Activated CD4-positive, alpha-beta T cell treated with anti-CD3 and anti-CD28 coated beads, Interleukin-2, amount 10 ng/mL, durations not matched to agents 24 days and 14 days (primary cell): ENCODE measurements around the gene PCYT1B. TPM values are rescaled to one million over a fixed set of nuclear protein-coding genes. Genes with fewer than 3 reads are reported as not detected.

Source experiments
- DNase-seq: peaks from one replicate; pipeline ENCODE4 v3.0.0; 2022
- H3K27ac Mint-ChIP-seq: one replicate; pipeline ENCODE4 v1.8.0; 2022; ENCODE audit warnings: mild to moderate bottlenecking, mixed read lengths
- H3K27me3 Mint-ChIP-seq: one replicate; pipeline ENCODE4 v1.8.0; 2022; ENCODE audit warnings: mixed read lengths
- H3K36me3 Mint-ChIP-seq: one replicate; pipeline ENCODE4 v1.8.0; 2022; ENCODE audit warnings: low read depth, mild to moderate bottlenecking, mixed read lengths
- H3K4me1 Mint-ChIP-seq: one replicate; pipeline ENCODE4 v1.8.0; 2021; ENCODE audit warnings: mixed read lengths
- H3K4me3 Mint-ChIP-seq: one replicate; pipeline ENCODE4 v1.8.0; 2022; ENCODE audit warnings: mild to moderate bottlenecking, moderate library complexity, mixed read lengths
- H3K9me3 Mint-ChIP-seq: one replicate; pipeline ENCODE4 v1.8.0; 2021; ENCODE audit warnings: mixed read lengths
- intact Hi-C: fragments of 100-400 bp; cut with micrococcal nuclease; formaldehyde crosslinking; loops from one replicate; pipeline ENCODE4 v1.15.1; 2023
- total RNA-seq: library from RNA; stranded (reverse); gene quantifications from 2 replicates; pipeline ENCODE4 v1.2.3, GENCODE V29; 2022

PCYT1B gene
- total RNA-seq = 0.05 and 0.14 TPM in 2 replicates

GRCh38 chrX:24647257-24648058 is at the start of gene PCYT1B:
PCYT1B (minus strand) TSS chrX:24647347; CDS start chrX:24647105, 242 bp downstream.
- H3K36me3 Mint-ChIP-seq = no peaks in the 10 kb centered on the region
- peak; percentile 88 for DNase-seq
- peak within 1 kb of the TSS; percentile 16 for H3K27ac Mint-ChIP-seq
- peaks cover 20% of the 10 kb centered on the region for H3K27me3 Mint-ChIP-seq
- peaks cover 13% of the 10 kb centered on the region for H3K4me1 Mint-ChIP-seq
- H3K4me3 Mint-ChIP-seq = peak within 1 kb of the TSS; percentile 66
- no peaks in the 10 kb centered on the region for H3K9me3 Mint-ChIP-seq
- intact Hi-C loops = no loop called here

GRCh38 chrX:24696294-24696693 is 49.1 kb upstream of the PCYT1B start:
- intact Hi-C loops = loop anchor here (10.0 kb wide), 1 partner anchor 1031 kb away; the partner anchor contains the start of gene PRDX4
- DNase-seq = no peak
- no peaks in the 10 kb centered on the region for H3K9me3 Mint-ChIP-seq
- peaks cover 14% of the 10 kb centered on the region for H3K36me3 Mint-ChIP-seq
- no peaks in the 10 kb centered on the region for H3K27me3 Mint-ChIP-seq
- H3K27ac Mint-ChIP-seq = no peak overlapping the region
- H3K4me1 Mint-ChIP-seq = peaks cover 15% of the 10 kb centered on the region
- no peak overlapping the region for H3K4me3 Mint-ChIP-seq

GRCh38 chrX:24694825-24695224 is 47.7 kb upstream of the PCYT1B start:
- H3K27ac Mint-ChIP-seq = peak overlapping the region; percentile 91
- peaks cover 2% of the 10 kb centered on the region for H3K27me3 Mint-ChIP-seq
- no peak for DNase-seq
- intact Hi-C loops = loop anchor here (10.0 kb wide), 1 partner anchor 1030 kb away; the partner anchor contains the start of gene PRDX4
- H3K4me3 Mint-ChIP-seq = peak overlapping the region; percentile 91
- H3K4me1 Mint-ChIP-seq = peaks cover 15% of the 10 kb centered on the region
- no peaks in the 10 kb centered on the region for H3K9me3 Mint-ChIP-seq
- H3K36me3 Mint-ChIP-seq = peaks cover 11% of the 10 kb centered on the region

- H3K9me3 Mint-ChIP-seq = no peaks in the 10 kb centered on the region
- H3K27me3 Mint-ChIP-seq = peaks cover 2% of the 10 kb centered on the region
- peak within 1 kb of the TSS; percentile 91 for H3K4me3 Mint-ChIP-seq
- peaks cover 15% of the 10 kb centered on the region for H3K4me1 Mint-ChIP-seq
- peaks cover 9% of the 10 kb centered on the region for H3K36me3 Mint-ChIP-seq
- peak; percentile 94 for DNase-seq
- intact Hi-C loops = loop anchor here (1.0 to 10.0 kb wide), 3 partner anchors 10 to 1029 kb away; partner anchors contain the start of genes PDK3 and PRDX4
- H3K27ac Mint-ChIP-seq = peak within 1 kb of the TSS; percentile 91
These were observed 46.5 kb upstream of the PCYT1B start, which contains the start of gene POLA1 for GRCh38 chrX:24693453-24694202. POLA1 (plus strand) TSS chrX:24693918; CDS start chrX:24693962, 44 bp downstream.

GRCh38 chrX:24692305-24692704 is 45.2 kb upstream of the PCYT1B start:
- DNase-seq = no peak
- Mint-ChIP-seq H3K9me3 (no peaks in the 10 kb centered on the region), H3K27me3 (peaks cover 2% of the 10 kb centered on the region), H3K4me3 (no peak overlapping the region), H3K27ac (no peak overlapping the region), H3K4me1 (peaks cover 15% of the 10 kb centered on the region), H3K36me3 (peaks cover 9% of the 10 kb centered on the region)
- intact Hi-C loops = loop anchor here (10.0 kb wide), 1 partner anchor 1028 kb away; the partner anchor contains the start of gene PRDX4

- Mint-ChIP-seq H3K36me3 (no peaks in the 10 kb centered on the region), H3K27ac (no peak overlapping the region), H3K27me3 (peaks cover 8% of the 10 kb centered on the region), H3K4me3 (no peak overlapping the region), H3K9me3 (peaks cover 5% of the 10 kb centered on the region), H3K4me1 (peaks cover 10% of the 10 kb centered on the region)
- DNase-seq = no peak
- intact Hi-C loops = no loop called here
These were observed 36.9 kb upstream of the PCYT1B start for GRCh38 chrX:24684048-24684447.

GRCh38 chrX:24682739-24683432 is 35.7 kb upstream of the PCYT1B start:
- Mint-ChIP-seq H3K27me3 (peaks cover 10% of the 10 kb centered on the region), H3K4me1 (peaks cover 10% of the 10 kb centered on the region), H3K27ac (peak overlapping the region; percentile 66), H3K36me3 (no peaks in the 10 kb centered on the region), H3K4me3 (peak overlapping the region; percentile 15), H3K9me3 (peaks cover 5% of the 10 kb centered on the region)
- intact Hi-C loops = loop anchor here (1.0 kb wide), 1 partner anchor 10 kb away; the partner anchor contains the start of gene POLA1
- no peak for DNase-seq

- no peak overlapping the region for H3K27ac Mint-ChIP-seq
- peaks cover 4% of the 10 kb centered on the region for H3K27me3 Mint-ChIP-seq
- H3K9me3 Mint-ChIP-seq = no peaks in the 10 kb centered on the region
- no peaks in the 10 kb centered on the region for H3K4me1 Mint-ChIP-seq
- peak; percentile 55 for DNase-seq
- no peak overlapping the region for H3K4me3 Mint-ChIP-seq
- H3K36me3 Mint-ChIP-seq = no peaks in the 10 kb centered on the region
- intact Hi-C loops = no loop called here
These were observed 29.4 kb upstream of the PCYT1B start for GRCh38 chrX:24676403-24677024.

GRCh38 chrX:24673424-24673823 is 26.3 kb upstream of the PCYT1B start:
- DNase-seq = no peak
- Mint-ChIP-seq H3K4me1 (no peaks in the 10 kb centered on the region), H3K9me3 (no peaks in the 10 kb centered on the region), H3K27me3 (no peaks in the 10 kb centered on the region), H3K36me3 (no peaks in the 10 kb centered on the region), H3K27ac (no peak overlapping the region), H3K4me3 (no peak overlapping the region)
- intact Hi-C loops = no loop called here

- Mint-ChIP-seq H3K4me3 (no peak overlapping the region), H3K27ac (no peak overlapping the region), H3K36me3 (no peaks in the 10 kb centered on the region)
These were observed 25.6 kb upstream of the PCYT1B start for GRCh38 chrX:24672701-24673190.

GRCh38 chrX:24668111-24668510 is 21.0 kb upstream of the PCYT1B start:
- intact Hi-C loops = no loop called here
- no peak overlapping the region for H3K27ac Mint-ChIP-seq
- H3K36me3 Mint-ChIP-seq = no peaks in the 10 kb centered on the region
- no peak for DNase-seq
- H3K27me3 Mint-ChIP-seq = peaks cover 5% of the 10 kb centered on the region
- H3K4me1 Mint-ChIP-seq = no peaks in the 10 kb centered on the region
- no peaks in the 10 kb centered on the region for H3K9me3 Mint-ChIP-seq
- H3K4me3 Mint-ChIP-seq = no peak overlapping the region

More at GRCh38 chrX:24672701-24673190, 25.6 kb upstream of the PCYT1B start:
- Mint-ChIP-seq H3K9me3 (no peaks in the 10 kb centered on the region), H3K4me1 (no peaks in the 10 kb centered on the region), H3K27me3 (no peaks in the 10 kb centered on the region)
- intact Hi-C loops = no loop called here
- DNase-seq = no peak

GRCh38 chrX:24662352-24662751 is 15.2 kb upstream of the PCYT1B start:
- intact Hi-C loops = no loop called here
- no peak overlapping the region for H3K4me3 Mint-ChIP-seq
- H3K27ac Mint-ChIP-seq = no peak overlapping the region
- DNase-seq = no peak
- H3K27me3 Mint-ChIP-seq = peaks cover 7% of the 10 kb centered on the region
- H3K9me3 Mint-ChIP-seq = no peaks in the 10 kb centered on the region
- no peaks in the 10 kb centered on the region for H3K4me1 Mint-ChIP-seq
- no peaks in the 10 kb centered on the region for H3K36me3 Mint-ChIP-seq

- no peak for DNase-seq
- no peak overlapping the region for H3K4me3 Mint-ChIP-seq
- intact Hi-C loops = no loop called here
- peaks cover 3% of the 10 kb centered on the region for H3K27me3 Mint-ChIP-seq
- no peaks in the 10 kb centered on the region for H3K4me1 Mint-ChIP-seq
- no peaks in the 10 kb centered on the region for H3K9me3 Mint-ChIP-seq
- H3K36me3 Mint-ChIP-seq = no peaks in the 10 kb centered on the region
- H3K27ac Mint-ChIP-seq = no peak overlapping the region
These were observed 14.1 kb upstream of the PCYT1B start for GRCh38 chrX:24661292-24661691.
